Measurements from ENCODE around the gene ZMIZ1. TPM values are rescaled to one million over a fixed set of nuclear protein-coding genes. Genes with fewer than 3 reads are reported as not detected.

The ZMIZ1 gene
- total RNA-seq, 4 donors from 2014 or later, result 65.5 to 88.2 (median 69.3) TPM

DNA sequence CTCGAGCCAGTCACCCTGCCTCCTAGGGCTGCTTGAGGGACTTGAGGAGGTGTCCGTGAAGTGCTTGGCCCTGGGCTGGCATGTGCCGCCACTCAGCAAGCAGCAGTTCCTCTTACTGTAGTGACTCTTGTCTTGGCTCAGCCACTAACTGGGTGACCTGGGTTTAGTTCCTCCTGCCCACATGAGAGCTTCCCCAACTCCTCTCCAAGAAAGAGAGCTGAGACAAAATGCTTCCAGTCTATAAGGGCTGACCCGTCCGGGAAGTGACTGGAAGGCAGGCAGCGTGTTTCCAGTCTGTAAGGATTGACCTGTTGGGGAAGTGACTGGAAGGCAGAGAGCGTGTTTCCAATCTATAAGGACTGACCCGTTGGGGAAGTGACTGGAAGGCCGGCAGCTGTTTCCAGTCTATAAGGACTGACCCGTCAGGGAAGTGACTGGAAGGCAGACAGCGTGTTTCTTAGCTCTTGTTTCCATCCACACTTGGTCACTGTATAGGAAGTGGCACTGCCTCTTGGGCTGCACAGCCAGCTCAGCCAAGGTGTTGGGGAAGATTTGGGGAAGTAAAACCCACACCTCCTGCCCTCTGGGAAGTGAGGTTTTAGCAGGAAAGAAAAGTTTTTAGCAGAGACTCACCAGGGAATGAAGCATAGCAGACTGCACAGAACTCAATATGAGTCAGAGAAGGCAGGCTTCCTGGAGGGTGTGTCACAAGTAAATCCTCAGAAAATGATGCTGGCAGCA lies 225.2 kb downstream of the ZMIZ1 start:
- no peaks in the 10 kb centered on the region for H3K9me3 ChIP-seq
- WGBS, 2 donors, result 78 to 94% methylated on average over 11 of the region's 11 CpGs
- no peak for TF ChIP-seq POLR2A (IDR thresholded peaks at IDR 0.05)
- TF ChIP-seq EP300 (IDR thresholded peaks at IDR 0.05), result peak in 1 of 2 donors; percentile 25
- H3K4me3 ChIP-seq, result no peak overlapping the region
- no peaks in the 10 kb centered on the region for H3K27me3 ChIP-seq
- H3K36me3 ChIP-seq, result peaks cover 2 to 100% (median 17%) of the 10 kb centered on the region in 3 donors
- H3K27ac ChIP-seq, result peak overlapping the region in 3 of 4 donors; percentile 11 to 73 (median 31)
- H3K4me1 ChIP-seq, result peaks cover 0 to 49% (median 16%) of the 10 kb centered on the region in 4 donors
- no peak for DNase-seq (ENCODE audit: low spot score in 2 of 2)

DNA sequence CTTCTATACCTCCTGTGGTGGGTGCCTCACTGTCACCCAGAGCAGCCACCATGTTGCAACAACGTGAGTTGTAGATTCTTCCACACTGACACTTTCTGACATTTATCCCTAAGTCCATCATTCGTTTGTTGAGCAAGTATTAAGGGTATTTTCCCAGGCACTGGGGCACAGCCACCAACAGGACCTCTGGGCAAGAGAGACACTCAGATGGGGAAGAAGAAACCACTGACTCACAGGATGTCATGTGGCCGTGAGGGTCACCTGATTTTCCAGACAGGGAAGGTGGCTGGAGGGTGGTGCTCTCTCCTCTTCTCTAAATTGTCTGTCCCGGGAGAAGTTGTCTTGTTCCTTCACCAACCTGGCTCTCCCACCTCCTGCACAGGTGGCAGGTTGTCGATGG lies 226.8 kb downstream of the ZMIZ1 start:
- H3K4me1 ChIP-seq, result peaks cover 0 to 45% (median 18%) of the 10 kb centered on the region in 4 donors
- TF ChIP-seq, protein P1, sequence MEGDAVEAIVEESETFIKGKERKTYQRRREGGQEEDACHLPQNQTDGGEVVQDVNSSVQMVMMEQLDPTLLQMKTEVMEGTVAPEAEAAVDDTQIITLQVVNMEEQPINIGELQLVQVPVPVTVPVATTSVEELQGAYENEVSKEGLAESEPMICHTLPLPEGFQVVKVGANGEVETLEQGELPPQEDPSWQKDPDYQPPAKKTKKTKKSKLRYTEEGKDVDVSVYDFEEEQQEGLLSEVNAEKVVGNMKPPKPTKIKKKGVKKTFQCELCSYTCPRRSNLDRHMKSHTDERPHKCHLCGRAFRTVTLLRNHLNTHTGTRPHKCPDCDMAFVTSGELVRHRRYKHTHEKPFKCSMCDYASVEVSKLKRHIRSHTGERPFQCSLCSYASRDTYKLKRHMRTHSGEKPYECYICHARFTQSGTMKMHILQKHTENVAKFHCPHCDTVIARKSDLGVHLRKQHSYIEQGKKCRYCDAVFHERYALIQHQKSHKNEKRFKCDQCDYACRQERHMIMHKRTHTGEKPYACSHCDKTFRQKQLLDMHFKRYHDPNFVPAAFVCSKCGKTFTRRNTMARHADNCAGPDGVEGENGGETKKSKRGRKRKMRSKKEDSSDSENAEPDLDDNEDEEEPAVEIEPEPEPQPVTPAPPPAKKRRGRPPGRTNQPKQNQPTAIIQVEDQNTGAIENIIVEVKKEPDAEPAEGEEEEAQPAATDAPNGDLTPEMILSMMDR (IDR thresholded peaks at IDR 0.05), result no peak
- TF ChIP-seq POLR2A (IDR thresholded peaks at IDR 0.05), result no peak
- peak in 1 of 2 donors; percentile 39 for TF ChIP-seq EP300 (IDR thresholded peaks at IDR 0.05)
- peak overlapping the region in 2 of 4 donors; percentile 15 to 29 for H3K27ac ChIP-seq
- WGBS, 2 donors, result 77 to 78% methylated on average over 5 of the region's 5 CpGs
- peaks cover 2 to 100% (median 29%) of the 10 kb centered on the region in 3 donors for H3K36me3 ChIP-seq
- H3K9me3 ChIP-seq, result no peaks in the 10 kb centered on the region
- DNase-seq (ENCODE audit: low spot score in 2 of 2), result no peak
- no peak overlapping the region for H3K4me3 ChIP-seq
- no peaks in the 10 kb centered on the region for H3K27me3 ChIP-seq

DNA sequence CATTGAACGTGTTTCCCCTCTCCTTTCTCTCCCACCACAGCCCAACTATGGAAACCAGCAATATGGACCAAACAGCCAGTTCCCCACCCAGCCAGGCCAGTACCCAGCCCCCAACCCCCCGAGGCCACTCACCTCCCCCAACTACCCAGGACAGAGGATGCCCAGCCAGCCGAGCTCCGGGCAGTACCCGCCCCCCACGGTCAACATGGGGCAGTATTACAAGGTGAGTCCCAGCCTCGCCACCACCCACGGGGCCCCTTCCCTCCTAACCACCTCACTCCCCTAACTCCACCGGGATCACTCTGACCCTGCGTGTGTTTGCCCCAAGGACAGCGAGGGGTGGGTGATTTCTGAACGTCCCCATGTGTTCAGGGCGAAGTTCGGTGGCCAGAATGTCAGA lies 227.7 kb downstream of the ZMIZ1 start:
- H3K4me1 ChIP-seq, result peaks cover 0 to 45% (median 18%) of the 10 kb centered on the region in 4 donors

DNA sequence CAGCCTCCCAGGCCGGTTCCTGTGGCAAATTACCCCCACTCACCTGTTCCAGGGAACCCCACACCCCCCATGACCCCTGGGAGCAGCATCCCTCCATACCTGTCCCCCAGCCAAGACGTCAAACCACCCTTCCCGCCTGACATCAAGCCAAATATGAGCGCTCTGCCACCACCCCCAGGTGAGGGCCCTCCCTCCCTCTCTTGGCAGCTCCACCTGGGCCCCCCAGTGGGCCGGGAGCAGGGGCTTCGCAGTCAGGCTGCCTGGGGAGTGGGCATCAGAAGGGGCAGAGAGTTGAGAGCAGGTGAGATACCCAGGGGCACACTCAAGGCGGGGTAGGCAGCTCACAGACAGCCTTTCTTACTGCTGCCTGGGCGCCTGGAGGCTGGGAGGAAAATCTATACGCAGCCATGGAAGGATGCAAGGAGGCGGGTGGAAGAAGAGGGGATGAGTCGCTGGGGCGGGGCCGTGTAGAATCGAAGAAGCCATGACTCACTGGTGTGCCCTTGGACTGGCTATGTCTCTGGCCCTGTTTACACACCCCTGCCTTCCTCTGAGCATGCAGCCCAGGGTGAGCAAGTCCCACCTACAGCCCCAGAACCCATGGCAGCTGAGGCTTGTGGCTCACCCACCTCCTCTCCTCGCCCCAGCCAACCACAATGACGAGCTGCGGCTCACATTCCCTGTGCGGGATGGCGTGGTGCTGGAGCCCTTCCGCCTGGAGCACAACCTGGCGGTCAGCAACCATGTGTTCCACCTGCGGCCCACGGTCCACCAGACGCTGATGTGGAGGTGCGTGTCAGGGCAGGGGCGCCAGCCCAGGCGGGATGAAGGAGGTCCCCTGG lies 229.9 kb downstream of the ZMIZ1 start:
- Histone ChIP-seq H3K27me3 (no peaks in the 10 kb centered on the region), H3K4me3 (no peak overlapping the region), H3K4me1 (peaks cover 0 to 28% (median 8%) of the 10 kb centered on the region in 4 donors), H3K36me3 (peaks cover 2 to 100% (median 47%) of the 10 kb centered on the region in 3 donors), H3K27ac (peak overlapping the region in 3 of 4 donors; percentile 14 to 82 (median 53)), H3K9me3 (no peaks in the 10 kb centered on the region)
- WGBS, 2 donors, result 74 to 77% methylated on average over 19 to 27 of the region's 27 CpGs
- TF ChIP-seq POLR2A (IDR thresholded peaks at IDR 0.05), result no peak
- TF ChIP-seq, protein P1 (IDR thresholded peaks at IDR 0.05), result no peak
- TF ChIP-seq EP300 (IDR thresholded peaks at IDR 0.05), result no peak
- DNase-seq (ENCODE audit: low spot score in 2 of 2), result peak in 1 of 2 donors; percentile 36

More for the DNA sequence above, 227.7 kb downstream of the ZMIZ1 start:
- DNase-seq (ENCODE audit: low spot score in 2 of 2), result no peak
- Histone ChIP-seq H3K27ac (peak overlapping the region in 2 of 4 donors; percentile 4 to 29), H3K27me3 (no peaks in the 10 kb centered on the region), H3K36me3 (peaks cover 2 to 100% (median 33%) of the 10 kb centered on the region in 3 donors), H3K9me3 (no peaks in the 10 kb centered on the region), H3K4me3 (no peak overlapping the region)
- TF ChIP-seq POLR2A (IDR thresholded peaks at IDR 0.05), result no peak
- 82% methylated on average over 13 to 14 of the region's 14 CpGs for WGBS, 2 donors

DNA sequence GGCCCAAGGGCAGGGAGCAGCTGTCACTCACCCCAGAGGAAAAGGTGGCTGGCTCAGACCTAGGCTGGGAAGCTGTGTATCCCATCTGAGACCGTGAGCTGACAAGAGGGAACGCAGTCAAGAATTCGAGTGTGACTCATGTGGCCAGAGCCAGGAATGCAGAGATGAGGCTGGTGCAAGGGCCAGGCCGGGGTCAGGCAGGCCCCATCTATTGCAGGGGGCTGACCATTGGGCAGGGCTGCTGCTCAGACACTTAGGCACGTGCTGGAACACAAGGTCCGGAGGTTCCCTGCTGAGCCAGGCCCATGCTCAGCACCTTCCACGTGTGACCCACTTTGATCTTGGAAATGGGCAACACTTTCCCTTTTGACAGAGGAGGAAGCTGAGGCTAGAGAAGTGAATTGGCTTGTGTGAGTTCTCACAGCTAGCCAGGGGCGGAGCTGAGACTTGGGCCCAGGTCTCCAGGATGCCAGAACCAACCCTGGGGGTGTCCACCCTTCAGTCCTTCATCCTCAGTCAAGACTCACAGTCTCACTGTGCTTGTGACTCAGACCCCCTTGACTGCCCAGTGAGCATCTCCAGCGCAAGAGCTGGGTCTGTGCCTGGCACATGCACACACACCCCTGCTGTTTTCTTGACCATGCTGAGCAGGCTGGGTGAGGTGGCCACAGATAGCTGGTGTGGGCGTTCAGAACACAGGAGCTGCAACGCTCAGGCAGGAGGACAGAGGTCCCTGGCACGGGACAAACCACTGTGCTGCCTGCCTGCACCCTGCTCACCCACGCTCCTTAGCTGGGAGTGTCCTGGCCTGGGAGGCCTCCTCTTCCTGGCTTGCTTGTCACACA lies 230.9 kb downstream of the ZMIZ1 start:
- Histone ChIP-seq H3K4me1 (peaks cover 0 to 18% (median 7%) of the 10 kb centered on the region in 4 donors), H3K36me3 (peaks cover 2 to 100% (median 56%) of the 10 kb centered on the region in 3 donors), H3K9me3 (no peaks in the 10 kb centered on the region), H3K4me3 (no peak overlapping the region), H3K27me3 (no peaks in the 10 kb centered on the region), H3K27ac (peak overlapping the region in 3 of 4 donors; percentile 14 to 82 (median 53))
- no peak for DNase-seq (ENCODE audit: low spot score in 2 of 2)
- 68 to 75% methylated on average over 8 to 12 of the region's 13 CpGs for WGBS, 2 donors
- TF ChIP-seq, protein P1 (IDR thresholded peaks at IDR 0.05), result no peak
- no peak for TF ChIP-seq POLR2A (IDR thresholded peaks at IDR 0.05)
- TF ChIP-seq EP300 (IDR thresholded peaks at IDR 0.05), result no peak
